Measurements from ENCODE around the gene LOC128125822.

The LOC128125822 gene

GRCh38 chr6:63527658-63528514, 44.4 kb upstream of the LOC128125822 start:
- Histone ChIP-seq H3F3A (ENCODE audit: low read length, unreplicated experiment) (no peaks in the 10 kb centered on the region), H3K4me1 (ENCODE audit: insufficient read depth, low read length) (peaks cover 28% of the 10 kb centered on the region), H3K27ac (ENCODE audit: low read length) (peak overlapping the region; percentile 86), H3K27me3 (ENCODE audit: low read length) (no peaks in the 10 kb centered on the region), H3K79me2 (ENCODE audit: low read length) (no peaks in the 10 kb centered on the region), H3K9me2 (replicated peaks; ENCODE audit: low read length) (no peaks in the 10 kb centered on the region), H3K4me3 (ENCODE audit: low read length) (no peak overlapping the region), H2AFZ (ENCODE audit: low read length) (no peak overlapping the region), H3K9me3 (ENCODE audit: low read length) (no peaks in the 10 kb centered on the region), H3K4me2 (ENCODE audit: low read length) (peak overlapping the region; percentile 45), H4K20me1 (ENCODE audit: low read length) (no peaks in the 10 kb centered on the region), H3K9ac (ENCODE audit: low read length) (peak overlapping the region; percentile 61), H3K36me3 (ENCODE audit: low read depth, low read length) (no peaks in the 10 kb centered on the region)
- DNase-seq = peak; percentile 92
- no peak for TF ChIP-seq EZH2phosphoT487 (IDR thresholded peaks at IDR 0.05; ENCODE audit: borderline replicate concordance, low read length)
- no peak for TF ChIP-seq CTCF (conservative IDR thresholded peaks at IDR 0.05; ENCODE audit: low read depth, low read length)
- no peak for TF ChIP-seq EZH2 (IDR thresholded peaks at IDR 0.05; ENCODE audit: low read length, unreplicated experiment)
- CTCF ChIA-PET = no interaction called here
- ATAC-seq = peak; percentile 83
- intact Hi-C loops (cut with micrococcal nuclease) = loop anchor here (1.0 to 2.0 kb wide), 2 partner anchors 45 to 176 kb away; partner anchors contain the start of genes LOC128125822 and PTP4A1
- POLR2A ChIA-PET (ENCODE audit: unreplicated experiment) = no interaction called here
- BruUV-seq (replicated peaks) = no TSS peak

GRCh38 chr6:63529498-63529897, 42.8 kb upstream of the LOC128125822 start:
- no peak for ATAC-seq
- H3K27ac ChIP-seq (ENCODE audit: low read length) = peak overlapping the region; percentile 58

More at GRCh38 chr6:63529498-63529897, 42.8 kb upstream of the LOC128125822 start:
- no peaks in the 10 kb centered on the region for H3K79me2 ChIP-seq (ENCODE audit: low read length)
- no peaks in the 10 kb centered on the region for H4K20me1 ChIP-seq (ENCODE audit: low read length)
- H3K4me3 ChIP-seq (ENCODE audit: low read length) = peak overlapping the region; percentile 30; the same call in 1 of the 2 replicates
- intact Hi-C loops (cut with micrococcal nuclease) = no loop called here
- H2AFZ ChIP-seq (ENCODE audit: low read length) = no peak overlapping the region
- POLR2A ChIA-PET (ENCODE audit: unreplicated experiment) = no interaction called here
- H3K9me2 ChIP-seq (replicated peaks; ENCODE audit: low read length) = no peaks in the 10 kb centered on the region
- CTCF ChIA-PET = no interaction called here
- H3K9ac ChIP-seq (ENCODE audit: low read length) = peak overlapping the region; percentile 34; the same call in 1 of the 2 replicates
- H3K36me3 ChIP-seq (ENCODE audit: low read depth, low read length) = no peaks in the 10 kb centered on the region
- H3K4me1 ChIP-seq (ENCODE audit: insufficient read depth, low read length) = peaks cover 28% of the 10 kb centered on the region
- H3K4me2 ChIP-seq (ENCODE audit: low read length) = peak overlapping the region; percentile 76
- BruUV-seq (replicated peaks) = no TSS peak
- no peaks in the 10 kb centered on the region for H3K9me3 ChIP-seq (ENCODE audit: low read length)
- no peaks in the 10 kb centered on the region for H3F3A ChIP-seq (ENCODE audit: low read length, unreplicated experiment)
- no peak for TF ChIP-seq EZH2 (IDR thresholded peaks at IDR 0.05; ENCODE audit: low read length, unreplicated experiment)
- TF ChIP-seq EZH2phosphoT487 (IDR thresholded peaks at IDR 0.05; ENCODE audit: borderline replicate concordance, low read length) = no peak
- no peak for TF ChIP-seq CTCF (conservative IDR thresholded peaks at IDR 0.05; ENCODE audit: low read depth, low read length)
- peak; percentile 45 for DNase-seq
- H3K27me3 ChIP-seq (ENCODE audit: low read length) = no peaks in the 10 kb centered on the region

Data from PC-3 (cell line).